ENCODE results near the gene AK2.
"Not testable (repeated sequence)": the region's sequence is repeated elsewhere in the genome, so short reads cannot be mapped to it uniquely, and the experiment has no call there.

The AK2 gene

GRCh38 chr1:32980080-32980479 is 56.6 kb downstream of the AK2 start:
- H3K27ac Mint-ChIP-seq: peak overlapping the region; percentile 19
- peaks cover 53% of the 10 kb centered on the region for H3K4me1 Mint-ChIP-seq
- no peak overlapping the region for H3K4me3 Mint-ChIP-seq
- peaks cover 2% of the 10 kb centered on the region for H3K36me3 Mint-ChIP-seq
- peaks cover 28% of the 10 kb centered on the region for H3K27me3 Mint-ChIP-seq
- H3K9me3 Mint-ChIP-seq: no peaks in the 10 kb centered on the region
- CTCF ChIA-PET: interaction anchor here (1.2 to 1.7 kb wide), 3 partner anchors 12 to 18 kb away, joined by 4 read pairs; no protein-coding TSS in a partner anchor
- DNase-seq: no peak

- Mint-ChIP-seq H3K4me1 (peaks cover 40% of the 10 kb centered on the region), H3K27ac (no peak overlapping the region), H3K9me3 (no peaks in the 10 kb centered on the region), H3K27me3 (peaks cover 32% of the 10 kb centered on the region), H3K36me3 (peaks cover 2% of the 10 kb centered on the region), H3K4me3 (no peak overlapping the region)
- no peak for DNase-seq
- CTCF ChIA-PET: no interaction called here
Measured at GRCh38 chr1:32978854-32979253, 57.8 kb downstream of the AK2 start.

GRCh38 chr1:32977546-32978087 is 59.1 kb downstream of the AK2 start:
- no peak for DNase-seq

GRCh38 chr1:32975055-32975454 is 61.6 kb downstream of the AK2 start:
- DNase-seq, CTCF ChIA-PET, H3K27ac Mint-ChIP-seq, H3K36me3 Mint-ChIP-seq, H3K9me3 Mint-ChIP-seq, H3K4me3 Mint-ChIP-seq: not testable (repeated sequence)
- Mint-ChIP-seq H3K4me1 (peaks cover 12% of the 10 kb centered on the region), H3K27me3 (peaks cover 65% of the 10 kb centered on the region)

More at GRCh38 chr1:32977546-32978087, 59.1 kb downstream of the AK2 start:
- Mint-ChIP-seq H3K27me3 (peaks cover 43% of the 10 kb centered on the region), H3K9me3 (no peaks in the 10 kb centered on the region), H3K27ac (no peak overlapping the region), H3K4me1 (peaks cover 32% of the 10 kb centered on the region), H3K4me3 (no peak overlapping the region), H3K36me3 (peaks cover 2% of the 10 kb centered on the region)
- CTCF ChIA-PET: no interaction called here

GRCh38 chr1:32973458-32973857 is 63.2 kb downstream of the AK2 start:
- H3K27ac Mint-ChIP-seq, H3K9me3 Mint-ChIP-seq, DNase-seq, H3K4me3 Mint-ChIP-seq, CTCF ChIA-PET, H3K36me3 Mint-ChIP-seq: not testable (repeated sequence)
- H3K27me3 Mint-ChIP-seq: peaks cover 77% of the 10 kb centered on the region
- H3K4me1 Mint-ChIP-seq: peaks cover 10% of the 10 kb centered on the region

- peak; percentile 29 for DNase-seq
- Mint-ChIP-seq H3K4me3 (peak overlapping the region; percentile 27), H3K9me3 (no peaks in the 10 kb centered on the region), H3K4me1 (peaks cover 10% of the 10 kb centered on the region), H3K27me3 (peaks cover 79% of the 10 kb centered on the region), H3K27ac (no peak overlapping the region), H3K36me3 (peaks cover 6% of the 10 kb centered on the region)
- CTCF ChIA-PET: no interaction called here
Measured at GRCh38 chr1:32972814-32973428, 63.8 kb downstream of the AK2 start.

GRCh38 chr1:32971576-32971975 is 65.1 kb downstream of the AK2 start:
- H3K27me3 Mint-ChIP-seq: peaks cover 74% of the 10 kb centered on the region
- no peak overlapping the region for H3K4me3 Mint-ChIP-seq
- H3K27ac Mint-ChIP-seq: no peak overlapping the region
- CTCF ChIA-PET: no interaction called here
- peaks cover 6% of the 10 kb centered on the region for H3K36me3 Mint-ChIP-seq
- no peaks in the 10 kb centered on the region for H3K9me3 Mint-ChIP-seq
- H3K4me1 Mint-ChIP-seq: peaks cover 10% of the 10 kb centered on the region
- DNase-seq: no peak

- no peak overlapping the region for H3K27ac Mint-ChIP-seq
Measured at GRCh38 chr1:32971156-32971555, 65.5 kb downstream of the AK2 start.

GRCh38 chr1:32969566-32969965 is 67.1 kb downstream of the AK2 start:
- H3K4me3 Mint-ChIP-seq: no peak overlapping the region
- CTCF ChIA-PET: no interaction called here
- no peak overlapping the region for H3K27ac Mint-ChIP-seq
- DNase-seq: no peak
- H3K4me1 Mint-ChIP-seq: peaks cover 11% of the 10 kb centered on the region
- no peaks in the 10 kb centered on the region for H3K9me3 Mint-ChIP-seq
- peaks cover 6% of the 10 kb centered on the region for H3K36me3 Mint-ChIP-seq
- peaks cover 57% of the 10 kb centered on the region for H3K27me3 Mint-ChIP-seq

More at GRCh38 chr1:32971156-32971555, 65.5 kb downstream of the AK2 start:
- peaks cover 6% of the 10 kb centered on the region for H3K36me3 Mint-ChIP-seq
- H3K4me3 Mint-ChIP-seq: no peak overlapping the region
- CTCF ChIA-PET: no interaction called here
- H3K9me3 Mint-ChIP-seq: no peaks in the 10 kb centered on the region
- no peak for DNase-seq
- peaks cover 10% of the 10 kb centered on the region for H3K4me1 Mint-ChIP-seq
- H3K27me3 Mint-ChIP-seq: peaks cover 70% of the 10 kb centered on the region

GRCh38 chr1:32967888-32968568 is 68.7 kb downstream of the AK2 start:
- H3K27ac Mint-ChIP-seq: no peak overlapping the region
- peaks cover 48% of the 10 kb centered on the region for H3K27me3 Mint-ChIP-seq
- H3K4me1 Mint-ChIP-seq: peaks cover 15% of the 10 kb centered on the region
- no peaks in the 10 kb centered on the region for H3K9me3 Mint-ChIP-seq
- no peak overlapping the region for H3K4me3 Mint-ChIP-seq
- no peak for DNase-seq
- CTCF ChIA-PET: interaction anchor here (2.7 kb wide), 1 partner anchor 13 kb away, joined by 7 read pairs; no protein-coding TSS in a partner anchor
- peaks cover 6% of the 10 kb centered on the region for H3K36me3 Mint-ChIP-seq

- Mint-ChIP-seq H3K9me3 (no peaks in the 10 kb centered on the region), H3K27ac (no peak overlapping the region), H3K4me1 (peaks cover 21% of the 10 kb centered on the region), H3K4me3 (no peak overlapping the region), H3K36me3 (peaks cover 2% of the 10 kb centered on the region), H3K27me3 (peaks cover 37% of the 10 kb centered on the region)
- no peak for DNase-seq
- CTCF ChIA-PET: interaction anchor here (2.7 kb wide), 1 partner anchor 14 kb away, joined by 7 read pairs; no protein-coding TSS in a partner anchor
Measured at GRCh38 chr1:32966900-32967299, 69.8 kb downstream of the AK2 start.

- CTCF ChIA-PET: interaction anchor here (1.3 to 2.1 kb wide), 2 partner anchors 42 to 90 kb away, joined by 4 to 7 read pairs; no protein-coding TSS in a partner anchor
- peak overlapping the region; percentile 75 for H3K4me3 Mint-ChIP-seq
- peak overlapping the region; percentile 87 for H3K27ac Mint-ChIP-seq
Measured at GRCh38 chr1:32965251-32965747, 71.4 kb downstream of the AK2 start.

GRCh38 chr1:32964461-32965250 is 72.0 kb downstream of the AK2 start, which contains the start of gene RNF19B:
TSS of gene RNF19B (minus strand) at chr1:32964809. CDS start at chr1:32964685, 124 bp downstream.
- Mint-ChIP-seq H3K4me1 (peaks cover 37% of the 10 kb centered on the region), H3K36me3 (no peaks in the 10 kb centered on the region), H3K9me3 (no peaks in the 10 kb centered on the region), H3K27me3 (peaks cover 18% of the 10 kb centered on the region), H3K4me3 (peak within 1 kb of the TSS; percentile 86), H3K27ac (peak within 1 kb of the TSS; percentile 88)
- DNase-seq: peak; percentile 96
- CTCF ChIA-PET: interaction anchor here (1.3 to 2.1 kb wide), 2 partner anchors 42 to 90 kb away, joined by 4 to 7 read pairs; no protein-coding TSS in a partner anchor

More at GRCh38 chr1:32965251-32965747, 71.4 kb downstream of the AK2 start:
- Mint-ChIP-seq H3K9me3 (no peaks in the 10 kb centered on the region), H3K4me1 (peaks cover 34% of the 10 kb centered on the region), H3K27me3 (peaks cover 23% of the 10 kb centered on the region), H3K36me3 (no peaks in the 10 kb centered on the region)
- DNase-seq: no peak

All from activated naive CD4-positive, alpha-beta T cell treated with anti-CD3 and anti-CD28 coated beads, Interleukin-2, amount 10 ng/mL, durations not matched to agents 7 days and 5 days (primary cell).